ENCODE results near the gene MAPK8IP3.

DNA sequence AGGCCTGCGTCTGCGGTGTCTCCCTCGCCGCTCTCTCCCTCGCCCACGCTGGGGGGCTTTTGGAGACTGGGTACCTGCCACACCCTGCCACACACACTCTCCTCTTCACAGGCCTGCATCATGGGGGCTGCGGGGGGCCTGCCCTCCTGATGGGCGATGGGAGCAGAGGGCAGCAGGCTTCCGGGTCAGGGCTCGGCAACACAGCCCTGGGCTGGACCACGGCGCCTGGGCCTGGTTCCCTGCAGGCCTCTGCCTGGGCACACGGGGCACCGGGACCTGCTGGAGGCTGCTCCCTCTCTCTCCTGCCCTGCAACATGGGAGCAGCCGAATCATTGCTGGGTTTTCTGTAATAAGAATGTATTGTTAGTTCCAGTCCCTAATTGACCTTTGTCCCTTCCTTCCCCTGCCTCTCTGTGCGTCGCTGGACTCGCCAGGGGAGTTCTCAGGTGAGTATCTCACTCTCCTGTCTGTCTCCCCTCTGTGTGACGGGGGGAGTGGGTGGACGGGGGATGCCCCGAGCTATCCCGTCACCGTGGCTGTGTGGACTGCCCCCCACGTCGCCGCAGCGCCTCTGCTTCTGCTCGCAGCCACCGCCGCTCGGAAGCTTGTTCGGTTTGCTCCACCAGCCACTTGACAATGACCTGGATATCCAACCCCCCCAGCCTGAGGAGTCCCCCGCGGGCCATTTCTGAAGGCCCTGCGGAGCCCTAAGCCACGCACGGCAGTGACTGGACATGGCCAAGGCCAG, 51.9 kb downstream of the MAPK8IP3 start:
- TF ChIP-seq, protein P1, sequence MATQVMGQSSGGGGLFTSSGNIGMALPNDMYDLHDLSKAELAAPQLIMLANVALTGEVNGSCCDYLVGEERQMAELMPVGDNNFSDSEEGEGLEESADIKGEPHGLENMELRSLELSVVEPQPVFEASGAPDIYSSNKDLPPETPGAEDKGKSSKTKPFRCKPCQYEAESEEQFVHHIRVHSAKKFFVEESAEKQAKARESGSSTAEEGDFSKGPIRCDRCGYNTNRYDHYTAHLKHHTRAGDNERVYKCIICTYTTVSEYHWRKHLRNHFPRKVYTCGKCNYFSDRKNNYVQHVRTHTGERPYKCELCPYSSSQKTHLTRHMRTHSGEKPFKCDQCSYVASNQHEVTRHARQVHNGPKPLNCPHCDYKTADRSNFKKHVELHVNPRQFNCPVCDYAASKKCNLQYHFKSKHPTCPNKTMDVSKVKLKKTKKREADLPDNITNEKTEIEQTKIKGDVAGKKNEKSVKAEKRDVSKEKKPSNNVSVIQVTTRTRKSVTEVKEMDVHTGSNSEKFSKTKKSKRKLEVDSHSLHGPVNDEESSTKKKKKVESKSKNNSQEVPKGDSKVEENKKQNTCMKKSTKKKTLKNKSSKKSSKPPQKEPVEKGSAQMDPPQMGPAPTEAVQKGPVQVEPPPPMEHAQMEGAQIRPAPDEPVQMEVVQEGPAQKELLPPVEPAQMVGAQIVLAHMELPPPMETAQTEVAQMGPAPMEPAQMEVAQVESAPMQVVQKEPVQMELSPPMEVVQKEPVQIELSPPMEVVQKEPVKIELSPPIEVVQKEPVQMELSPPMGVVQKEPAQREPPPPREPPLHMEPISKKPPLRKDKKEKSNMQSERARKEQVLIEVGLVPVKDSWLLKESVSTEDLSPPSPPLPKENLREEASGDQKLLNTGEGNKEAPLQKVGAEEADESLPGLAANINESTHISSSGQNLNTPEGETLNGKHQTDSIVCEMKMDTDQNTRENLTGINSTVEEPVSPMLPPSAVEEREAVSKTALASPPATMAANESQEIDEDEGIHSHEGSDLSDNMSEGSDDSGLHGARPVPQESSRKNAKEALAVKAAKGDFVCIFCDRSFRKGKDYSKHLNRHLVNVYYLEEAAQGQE (IDR thresholded peaks at IDR 0.05; ENCODE audit: insufficient replicate concordance, low read depth) = no peak
- TF ChIP-seq, protein P2, sequence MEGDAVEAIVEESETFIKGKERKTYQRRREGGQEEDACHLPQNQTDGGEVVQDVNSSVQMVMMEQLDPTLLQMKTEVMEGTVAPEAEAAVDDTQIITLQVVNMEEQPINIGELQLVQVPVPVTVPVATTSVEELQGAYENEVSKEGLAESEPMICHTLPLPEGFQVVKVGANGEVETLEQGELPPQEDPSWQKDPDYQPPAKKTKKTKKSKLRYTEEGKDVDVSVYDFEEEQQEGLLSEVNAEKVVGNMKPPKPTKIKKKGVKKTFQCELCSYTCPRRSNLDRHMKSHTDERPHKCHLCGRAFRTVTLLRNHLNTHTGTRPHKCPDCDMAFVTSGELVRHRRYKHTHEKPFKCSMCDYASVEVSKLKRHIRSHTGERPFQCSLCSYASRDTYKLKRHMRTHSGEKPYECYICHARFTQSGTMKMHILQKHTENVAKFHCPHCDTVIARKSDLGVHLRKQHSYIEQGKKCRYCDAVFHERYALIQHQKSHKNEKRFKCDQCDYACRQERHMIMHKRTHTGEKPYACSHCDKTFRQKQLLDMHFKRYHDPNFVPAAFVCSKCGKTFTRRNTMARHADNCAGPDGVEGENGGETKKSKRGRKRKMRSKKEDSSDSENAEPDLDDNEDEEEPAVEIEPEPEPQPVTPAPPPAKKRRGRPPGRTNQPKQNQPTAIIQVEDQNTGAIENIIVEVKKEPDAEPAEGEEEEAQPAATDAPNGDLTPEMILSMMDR (IDR thresholded peaks at IDR 0.05; ENCODE audit: insufficient read depth, low read length) = no peak
- no peak for TF ChIP-seq POLR2AphosphoS5 (IDR thresholded peaks at IDR 0.05; ENCODE audit: low read depth)
- no peak for TF ChIP-seq GABPA (IDR thresholded peaks at IDR 0.05; ENCODE audit: low read depth)
- no peak for TF ChIP-seq SPI1 (IDR thresholded peaks at IDR 0.05; ENCODE audit: borderline replicate concordance, low read depth)
